ENCODE measurements around the gene ADGRB3.
"Not testable (repeated sequence)": the region's sequence is repeated elsewhere in the genome, so short reads cannot be mapped to it uniquely, and the experiment has no call there.

ADGRB3 gene

DNA sequence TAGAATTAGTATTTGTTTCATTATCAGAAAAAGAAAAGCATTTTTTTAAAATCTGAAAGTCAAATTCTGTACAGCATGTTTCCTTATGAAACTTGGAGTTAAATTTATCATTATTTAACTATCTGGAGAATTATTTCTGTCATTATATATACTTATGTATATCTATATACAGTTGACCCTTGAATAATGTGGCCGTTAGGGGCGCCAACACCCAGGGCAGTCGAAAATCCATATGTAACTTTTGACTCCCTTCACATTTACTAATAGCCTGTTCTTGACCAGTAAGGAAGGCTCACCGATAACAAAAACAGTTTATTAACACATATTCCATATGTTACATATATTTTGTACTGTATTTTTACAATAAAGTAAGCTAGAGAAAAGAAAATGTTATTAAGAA lies 341.2 kb downstream of the ADGRB3 start:
- H3K4me3 Mint-ChIP-seq, result no peak overlapping the region
- H3K27me3 Mint-ChIP-seq (ENCODE audit: low read depth, poor library complexity), result peaks cover 4% of the 10 kb centered on the region
- no peaks in the 10 kb centered on the region for H3K9me3 Mint-ChIP-seq
- H3K27ac Mint-ChIP-seq, result no peak overlapping the region
- no peaks in the 10 kb centered on the region for H3K36me3 Mint-ChIP-seq (ENCODE audit: low read depth)
- TF ChIP-seq, protein P1, sequence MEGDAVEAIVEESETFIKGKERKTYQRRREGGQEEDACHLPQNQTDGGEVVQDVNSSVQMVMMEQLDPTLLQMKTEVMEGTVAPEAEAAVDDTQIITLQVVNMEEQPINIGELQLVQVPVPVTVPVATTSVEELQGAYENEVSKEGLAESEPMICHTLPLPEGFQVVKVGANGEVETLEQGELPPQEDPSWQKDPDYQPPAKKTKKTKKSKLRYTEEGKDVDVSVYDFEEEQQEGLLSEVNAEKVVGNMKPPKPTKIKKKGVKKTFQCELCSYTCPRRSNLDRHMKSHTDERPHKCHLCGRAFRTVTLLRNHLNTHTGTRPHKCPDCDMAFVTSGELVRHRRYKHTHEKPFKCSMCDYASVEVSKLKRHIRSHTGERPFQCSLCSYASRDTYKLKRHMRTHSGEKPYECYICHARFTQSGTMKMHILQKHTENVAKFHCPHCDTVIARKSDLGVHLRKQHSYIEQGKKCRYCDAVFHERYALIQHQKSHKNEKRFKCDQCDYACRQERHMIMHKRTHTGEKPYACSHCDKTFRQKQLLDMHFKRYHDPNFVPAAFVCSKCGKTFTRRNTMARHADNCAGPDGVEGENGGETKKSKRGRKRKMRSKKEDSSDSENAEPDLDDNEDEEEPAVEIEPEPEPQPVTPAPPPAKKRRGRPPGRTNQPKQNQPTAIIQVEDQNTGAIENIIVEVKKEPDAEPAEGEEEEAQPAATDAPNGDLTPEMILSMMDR (IDR thresholded peaks at IDR 0.05), result peak; percentile 30
- H3K4me1 Mint-ChIP-seq, result no peaks in the 10 kb centered on the region
- DNase-seq, result no peak

DNA sequence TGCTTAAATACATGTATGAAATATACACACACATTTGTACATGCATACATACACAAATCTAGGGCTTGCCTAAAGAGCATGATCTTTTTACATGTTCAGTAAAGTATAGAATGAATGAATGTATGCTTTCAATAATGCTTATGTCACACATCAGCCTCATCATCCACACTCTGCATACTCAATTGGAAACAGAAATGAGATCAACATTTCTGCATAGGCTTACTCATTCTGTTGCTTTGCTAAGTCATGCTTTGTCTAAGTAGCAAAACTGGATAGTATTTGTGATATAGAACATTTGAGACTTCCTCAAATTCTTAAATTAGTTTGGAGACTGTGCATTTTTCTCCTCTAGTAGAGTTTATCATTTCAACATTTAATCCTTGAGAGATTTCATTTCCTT lies 343.3 kb downstream of the ADGRB3 start:
- H3K36me3 Mint-ChIP-seq (ENCODE audit: low read depth), result no peaks in the 10 kb centered on the region
- no peaks in the 10 kb centered on the region for H3K4me1 Mint-ChIP-seq
- no peak for DNase-seq
- H3K27me3 Mint-ChIP-seq (ENCODE audit: low read depth, poor library complexity), result peaks cover 4% of the 10 kb centered on the region
- H3K4me3 Mint-ChIP-seq, result no peak overlapping the region
- TF ChIP-seq, protein P1 (IDR thresholded peaks at IDR 0.05), result no peak
- no peak overlapping the region for H3K27ac Mint-ChIP-seq
- no peaks in the 10 kb centered on the region for H3K9me3 Mint-ChIP-seq

DNA sequence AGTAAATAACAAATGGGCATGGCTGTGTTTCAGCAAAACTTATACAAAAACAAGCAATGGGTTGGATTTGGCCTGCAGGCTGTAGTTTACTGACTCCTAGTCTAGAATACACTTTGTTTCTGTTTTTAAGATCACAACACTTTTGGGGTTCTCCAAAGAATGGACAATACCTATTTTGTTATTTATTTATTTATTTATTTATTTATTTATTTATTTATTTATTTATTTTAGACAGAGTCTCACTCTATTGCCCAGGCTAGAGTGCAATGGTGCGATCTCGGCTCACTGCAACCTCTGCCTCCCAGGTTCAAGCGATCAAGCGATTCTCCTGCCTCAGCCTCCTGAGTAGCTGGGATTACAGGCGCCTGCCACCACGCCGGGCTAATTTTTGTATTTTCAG lies 346.6 kb downstream of the ADGRB3 start:
- not testable (repeated sequence) for H3K9me3 Mint-ChIP-seq; H3K27ac Mint-ChIP-seq; H3K36me3 Mint-ChIP-seq (ENCODE audit: low read depth)

DNA sequence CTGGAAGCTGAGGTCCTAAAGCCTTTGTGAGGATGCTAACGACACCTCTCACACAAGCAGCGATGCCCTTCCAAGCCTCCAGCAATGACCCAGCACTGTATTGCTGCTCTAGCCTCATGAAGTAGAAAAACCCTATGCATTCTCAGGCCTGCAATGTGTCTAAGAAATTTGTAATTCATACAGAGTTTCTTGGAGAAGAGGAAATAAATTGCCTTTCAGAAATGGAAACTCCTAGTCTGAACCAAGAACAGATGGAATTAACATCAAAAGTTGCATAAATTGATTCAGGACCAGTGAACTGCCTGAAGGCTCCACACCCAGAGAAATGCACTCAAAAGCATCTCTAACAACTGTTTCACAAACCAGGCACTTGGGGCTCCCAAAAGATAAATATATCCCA lies 353.6 kb downstream of the ADGRB3 start:
- Mint-ChIP-seq H3K36me3 (ENCODE audit: low read depth) (no peaks in the 10 kb centered on the region), H3K4me3 (no peak overlapping the region), H3K9me3 (no peaks in the 10 kb centered on the region), H3K4me1 (no peaks in the 10 kb centered on the region), H3K27ac (no peak overlapping the region), H3K27me3 (ENCODE audit: low read depth, poor library complexity) (peaks cover 1% of the 10 kb centered on the region)
- DNase-seq, result no peak
- TF ChIP-seq, protein P1 (IDR thresholded peaks at IDR 0.05), result no peak

More for the DNA sequence above, 346.6 kb downstream of the ADGRB3 start:
- H3K27me3 Mint-ChIP-seq (ENCODE audit: low read depth, poor library complexity); DNase-seq; H3K4me3 Mint-ChIP-seq; H3K4me1 Mint-ChIP-seq: not testable (repeated sequence)

DNA sequence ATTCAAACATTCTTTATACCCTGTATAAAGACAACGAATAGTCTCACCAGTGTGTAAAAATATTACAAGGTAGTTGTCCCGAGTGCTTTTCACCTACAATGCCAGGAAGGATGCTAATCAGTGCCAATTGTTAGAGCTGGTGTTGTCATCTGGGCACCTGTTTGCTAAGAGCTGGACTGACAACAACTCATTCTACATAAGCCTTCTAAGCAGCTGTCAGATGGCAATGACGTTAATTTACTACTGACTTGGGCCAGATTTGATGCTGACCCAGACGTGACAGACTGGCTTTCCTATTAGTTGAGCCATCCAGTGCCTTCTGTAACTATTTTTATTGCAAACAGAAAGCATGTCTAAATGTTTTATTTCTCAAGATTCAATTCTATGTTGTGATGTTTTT lies 355.2 kb downstream of the ADGRB3 start:
- Mint-ChIP-seq H3K4me3 (no peak overlapping the region), H3K9me3 (no peaks in the 10 kb centered on the region), H3K27me3 (ENCODE audit: low read depth, poor library complexity) (peaks cover 5% of the 10 kb centered on the region), H3K36me3 (ENCODE audit: low read depth) (no peaks in the 10 kb centered on the region), H3K4me1 (no peaks in the 10 kb centered on the region), H3K27ac (no peak overlapping the region)
- TF ChIP-seq, protein P1 (IDR thresholded peaks at IDR 0.05), result no peak
- no peak for DNase-seq

DNA sequence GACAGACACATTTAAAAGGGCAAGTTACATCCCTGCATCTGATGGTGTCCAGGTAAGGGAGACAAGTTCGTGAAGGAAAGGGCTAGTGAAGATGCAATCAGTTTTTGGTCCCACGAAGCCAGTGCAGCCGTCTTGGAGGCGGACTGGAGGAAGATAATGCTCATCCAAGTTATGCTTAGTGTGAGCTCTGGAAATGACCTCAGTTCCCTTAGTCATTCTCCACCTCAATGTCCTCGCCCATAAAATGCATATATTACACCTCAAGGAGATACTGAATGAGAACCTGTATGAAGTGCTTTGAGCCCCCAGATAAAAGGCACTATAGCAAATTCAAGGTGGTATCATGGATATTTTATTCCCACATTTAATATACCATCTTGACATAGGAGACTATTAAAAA lies 358.8 kb downstream of the ADGRB3 start:
- Mint-ChIP-seq H3K27ac (no peak overlapping the region), H3K27me3 (ENCODE audit: low read depth, poor library complexity) (peaks cover 5% of the 10 kb centered on the region)
- TF ChIP-seq, protein P1 (IDR thresholded peaks at IDR 0.05), result no peak

More for the DNA sequence above, 358.8 kb downstream of the ADGRB3 start:
- DNase-seq, result no peak
- Mint-ChIP-seq H3K4me1 (peaks cover 6% of the 10 kb centered on the region), H3K36me3 (ENCODE audit: low read depth) (no peaks in the 10 kb centered on the region), H3K4me3 (no peak overlapping the region), H3K9me3 (no peaks in the 10 kb centered on the region)
